ENCODE results near the gene IRF7.

The IRF7 gene

DNA sequence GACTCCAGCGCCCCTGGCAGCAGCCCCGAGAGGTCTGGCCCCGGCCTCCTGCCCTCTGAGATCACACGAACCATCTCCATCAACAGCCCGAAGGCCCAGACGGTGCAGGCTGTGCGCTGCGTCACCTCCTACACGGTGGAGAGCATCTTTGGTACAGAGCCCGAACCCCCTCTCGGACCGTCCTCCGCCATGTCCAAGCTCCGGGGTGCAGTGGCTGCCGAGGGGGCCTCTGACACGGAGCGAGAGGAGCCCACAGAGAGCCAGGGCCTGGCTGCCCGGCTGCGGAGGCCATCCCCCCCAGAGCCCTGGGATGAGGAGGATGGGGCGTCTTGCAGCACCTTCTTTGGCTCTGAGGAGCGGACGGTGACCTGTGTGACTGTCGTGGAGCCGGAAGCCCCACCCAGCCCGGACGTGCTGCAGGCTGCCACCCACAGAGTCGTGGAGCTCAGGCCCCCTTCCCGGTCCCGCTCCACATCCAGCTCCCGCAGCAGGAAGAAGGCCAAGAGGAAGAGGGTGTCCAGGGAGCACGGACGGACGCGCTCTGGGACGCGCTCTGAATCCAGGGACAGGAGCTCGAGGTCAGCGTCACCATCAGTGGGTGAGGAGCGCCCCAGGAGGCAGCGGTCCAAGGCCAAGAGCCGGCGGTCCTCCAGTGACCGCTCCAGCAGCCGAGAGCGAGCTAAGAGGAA, 7.6 kb downstream of the IRF7 start:
- DNase-seq (ENCODE audit: low spot score), result no peak

- no peak for DNase-seq (ENCODE audit: low spot score)
These were observed 8.6 kb downstream of the IRF7 start for GRCh38 chr11:607020-607780.

DNA sequence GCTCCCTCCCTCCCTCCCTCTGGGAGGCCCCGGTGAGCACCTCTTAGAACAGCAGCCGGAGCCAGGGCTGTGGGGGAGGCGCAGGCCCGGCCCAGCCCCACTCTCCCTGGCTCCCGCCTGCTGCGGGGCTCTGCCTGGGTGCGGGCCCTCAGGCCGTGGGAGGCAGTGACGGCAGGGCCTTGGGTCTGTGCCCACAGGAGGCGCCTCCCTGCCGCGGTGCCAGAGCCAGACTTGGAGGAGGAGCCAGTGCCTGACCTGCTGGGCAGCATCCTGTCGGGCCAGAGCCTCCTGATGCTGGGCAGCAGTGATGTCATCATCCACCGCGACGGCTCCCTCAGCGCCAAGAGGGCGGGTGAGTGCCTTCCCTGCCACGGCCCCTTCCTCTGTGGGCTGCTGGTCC, 9.5 kb downstream of the IRF7 start:
- no peak for DNase-seq (ENCODE audit: low spot score)

DNA sequence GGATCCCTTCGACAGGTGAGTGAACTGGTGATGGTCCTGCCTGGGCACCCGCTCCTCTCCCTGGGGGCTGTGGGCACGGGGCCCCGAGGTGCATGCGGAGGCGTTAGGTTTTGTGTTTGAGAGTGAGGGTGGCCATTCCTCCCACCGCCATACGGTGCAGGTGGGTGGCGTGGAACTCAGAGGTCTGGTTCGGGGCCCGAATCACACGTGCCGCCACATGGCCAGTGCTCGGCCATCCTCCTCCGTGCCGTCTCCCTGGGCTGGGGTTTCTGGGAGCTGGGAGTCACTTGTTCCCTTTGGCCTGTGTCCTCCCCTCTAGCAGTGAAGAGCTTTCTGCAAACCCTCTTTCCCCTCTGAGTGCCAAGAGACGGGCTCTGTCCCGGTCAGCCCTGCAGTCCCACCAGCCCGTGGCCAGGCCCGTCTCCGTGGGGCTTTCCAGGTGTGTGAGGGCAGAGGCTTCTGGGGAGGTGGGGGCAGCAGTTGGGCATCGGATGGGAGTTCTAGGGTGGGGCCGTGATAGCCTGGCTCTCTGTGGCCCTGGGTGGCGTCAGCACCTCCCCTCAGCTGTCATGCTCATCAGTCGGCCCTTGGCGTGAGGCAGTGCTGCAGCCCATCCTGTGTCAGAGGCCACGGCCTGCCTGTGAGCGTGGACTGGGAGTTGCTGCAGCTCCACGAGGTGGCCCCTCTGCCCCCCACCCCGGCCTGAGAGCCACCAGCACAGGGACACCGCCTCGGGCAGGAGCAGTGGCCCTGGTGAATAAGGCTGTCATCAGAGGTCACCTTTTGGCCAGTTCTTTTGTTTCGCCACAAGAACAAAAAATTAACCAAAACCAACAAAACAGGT, 10.2 kb downstream of the IRF7 start:
- no peak for DNase-seq (ENCODE audit: low spot score)

- no peak for DNase-seq (ENCODE audit: low spot score)
These were observed 12.6 kb downstream of the IRF7 start for GRCh38 chr11:603154-603553.

DNA sequence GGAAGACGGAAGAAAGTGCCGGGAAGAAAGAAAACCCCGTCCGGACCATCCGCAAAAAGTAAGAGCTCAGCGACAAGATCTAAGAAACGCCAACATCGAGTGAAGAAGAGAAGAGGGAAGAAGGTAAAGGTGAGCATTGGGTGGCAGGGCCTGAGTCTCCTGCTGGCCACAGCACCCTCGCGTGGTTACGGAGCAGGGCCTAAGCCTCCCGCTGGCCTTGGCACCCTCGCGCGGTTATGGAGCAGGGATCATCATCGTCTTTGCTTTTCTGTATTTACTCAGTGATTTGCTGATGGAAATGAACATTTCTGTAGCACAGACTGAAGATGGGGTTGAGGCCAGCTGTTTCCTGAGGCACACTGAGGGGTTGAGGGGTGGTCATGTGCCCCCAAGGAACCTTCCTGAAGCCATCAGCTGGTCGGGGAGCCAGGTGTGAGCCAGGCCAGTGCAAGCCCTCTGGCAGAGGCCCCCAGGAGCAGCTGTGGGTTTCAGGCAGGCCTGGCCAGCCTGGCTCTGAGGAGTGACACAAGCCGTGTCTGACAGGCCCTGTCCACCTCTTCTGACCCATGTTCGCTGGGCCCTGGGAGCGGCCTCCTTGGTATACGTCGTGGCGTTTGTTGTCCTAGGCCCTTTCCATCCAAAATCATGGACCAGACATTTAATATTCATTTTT, 14.0 kb downstream of the IRF7 start:
- DNase-seq (ENCODE audit: low spot score), result no peak

DNA sequence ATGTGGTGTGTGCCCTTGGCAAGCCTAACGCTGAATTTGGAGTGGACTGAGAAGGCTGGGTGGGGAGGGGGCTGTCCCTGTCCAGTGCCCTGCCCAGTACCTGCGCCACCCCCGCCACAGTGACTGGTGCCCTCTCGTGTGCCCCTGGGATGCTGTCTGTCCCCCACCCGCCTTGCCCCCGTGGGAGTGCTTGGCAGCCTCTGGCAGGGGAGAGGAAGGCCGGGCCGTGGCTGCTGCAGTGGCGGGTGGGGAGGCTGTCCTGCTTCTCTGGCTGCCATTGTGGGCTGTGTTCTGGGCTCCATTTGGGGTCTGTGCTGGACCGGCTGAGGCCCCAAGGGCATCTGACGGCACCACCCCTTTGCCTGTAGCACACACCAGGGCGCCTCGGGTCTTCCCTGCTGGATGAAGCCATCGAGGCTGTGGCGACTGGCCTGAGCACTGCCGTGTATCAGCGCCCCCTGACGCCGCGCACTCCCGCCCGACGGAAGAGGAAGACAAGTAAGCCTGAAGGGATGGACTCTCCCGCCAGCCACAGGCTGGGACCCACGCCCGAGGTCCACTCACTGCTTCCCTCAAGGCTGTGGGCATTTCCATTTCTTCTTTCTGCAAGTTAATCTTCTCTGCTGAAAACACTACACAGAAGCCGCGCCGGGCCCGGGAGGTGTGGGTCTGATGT, 17.6 kb downstream of the IRF7 start:
- no peak for DNase-seq (ENCODE audit: low spot score)

DNA sequence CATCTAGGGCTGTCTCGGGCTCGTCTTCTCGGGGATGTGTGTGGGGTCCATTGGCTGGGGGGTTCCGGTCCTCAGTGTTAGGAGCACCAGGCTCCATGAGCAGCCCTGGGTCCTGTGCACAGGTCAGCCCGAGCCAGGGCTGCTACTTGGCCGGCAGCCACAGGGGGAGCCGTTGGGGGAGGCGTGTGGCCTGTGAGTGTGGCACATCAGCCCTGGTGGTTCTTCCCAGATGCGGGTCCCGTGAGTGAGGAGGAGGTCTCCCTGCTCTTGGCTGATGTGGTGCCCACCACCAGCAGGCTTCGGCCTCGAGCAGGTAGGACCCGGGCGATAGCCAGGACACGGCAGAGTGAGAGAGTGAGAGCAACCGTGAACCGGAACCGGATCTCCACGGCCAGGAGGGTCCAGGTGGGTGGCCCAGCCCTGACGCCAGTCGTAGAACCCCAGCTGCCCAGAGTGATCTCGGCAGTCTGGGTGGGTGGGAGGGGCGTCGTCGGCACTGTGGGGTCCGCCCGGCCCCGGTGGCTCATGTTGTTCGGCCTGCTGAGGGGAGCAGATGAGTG, 18.5 kb downstream of the IRF7 start:
- DNase-seq (ENCODE audit: low spot score), result no peak

DNA sequence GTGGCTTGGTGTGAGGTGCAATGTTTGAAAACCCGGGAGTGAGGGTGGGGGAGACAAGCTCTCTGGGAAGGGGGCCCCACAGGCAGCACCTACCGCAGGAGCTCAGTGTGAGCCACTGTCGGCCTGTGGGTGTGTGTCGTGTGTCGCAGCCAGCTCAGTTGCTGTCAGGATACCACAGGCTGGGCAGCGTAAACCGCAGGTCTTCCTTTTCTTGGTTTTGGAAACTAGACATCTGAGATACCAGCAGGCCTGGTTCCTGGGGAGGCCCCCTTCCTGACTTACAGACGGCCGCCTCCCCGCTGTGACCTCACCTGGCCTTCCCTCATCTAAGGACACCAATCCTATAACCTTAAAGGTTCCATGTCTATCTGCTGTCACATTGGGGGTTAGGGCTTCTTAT, 19.4 kb downstream of the IRF7 start:
- DNase-seq (ENCODE audit: low spot score), result no peak

- no peak for DNase-seq (ENCODE audit: low spot score)
These were observed 20.4 kb downstream of the IRF7 start for GRCh38 chr11:595400-595799.

GRCh38 chr11:593347-593746, 22.4 kb downstream of the IRF7 start:
- no peak for DNase-seq (ENCODE audit: low spot score)

GRCh38 chr11:592918-593317, 22.8 kb downstream of the IRF7 start:
- no peak for DNase-seq (ENCODE audit: low spot score)

GRCh38 chr11:592501-592900, 23.2 kb downstream of the IRF7 start:
- DNase-seq (ENCODE audit: low spot score), result no peak

GRCh38 chr11:590997-591396, 24.8 kb downstream of the IRF7 start:
- no peak for DNase-seq (ENCODE audit: low spot score)

DNA sequence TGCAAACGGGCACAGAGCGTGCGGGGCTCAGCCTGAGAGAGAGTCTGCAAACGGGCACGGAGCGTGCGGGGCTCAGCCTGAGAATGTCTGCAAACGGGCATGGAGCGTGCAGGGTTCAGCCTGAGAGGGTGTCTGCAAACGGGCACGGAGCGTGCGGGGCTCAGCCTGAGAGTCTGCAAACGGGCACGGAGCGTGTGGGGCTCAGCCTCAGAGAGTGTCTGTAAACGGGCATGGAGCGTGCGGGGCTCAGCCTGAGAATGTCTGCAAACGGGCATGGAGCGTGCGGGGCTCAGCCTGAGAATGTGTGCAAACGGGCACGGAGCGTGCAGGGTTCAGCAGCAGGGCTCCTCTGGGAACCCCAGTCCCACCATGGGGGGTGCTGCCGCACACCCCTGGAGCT, 26.0 kb downstream of the IRF7 start:
- no peak for DNase-seq (ENCODE audit: low spot score)

DNA sequence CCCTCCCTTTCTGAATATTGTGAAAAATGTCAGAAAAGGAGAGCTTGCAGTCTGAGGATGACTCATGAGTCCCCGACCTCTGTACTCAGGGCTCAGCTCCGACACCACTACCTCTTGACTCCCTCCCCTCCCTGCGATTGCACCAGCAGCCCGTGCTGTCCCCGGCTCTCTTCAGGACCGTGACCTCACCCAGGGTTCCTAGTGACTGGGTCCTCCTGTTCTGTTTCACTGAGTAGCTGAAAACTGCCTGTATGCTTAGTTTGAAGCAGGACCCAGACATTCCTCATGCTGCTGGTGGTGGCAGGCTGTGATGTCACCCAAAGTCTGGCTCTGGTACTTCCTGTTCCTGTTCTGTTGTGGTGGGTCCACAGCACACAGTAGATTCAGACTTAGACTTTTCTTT, 27.8 kb downstream of the IRF7 start:
- DNase-seq (ENCODE audit: low spot score), result peak; percentile 62

- no peak for DNase-seq (ENCODE audit: low spot score)
These were observed 28.2 kb downstream of the IRF7 start for GRCh38 chr11:587546-587945.

DNA sequence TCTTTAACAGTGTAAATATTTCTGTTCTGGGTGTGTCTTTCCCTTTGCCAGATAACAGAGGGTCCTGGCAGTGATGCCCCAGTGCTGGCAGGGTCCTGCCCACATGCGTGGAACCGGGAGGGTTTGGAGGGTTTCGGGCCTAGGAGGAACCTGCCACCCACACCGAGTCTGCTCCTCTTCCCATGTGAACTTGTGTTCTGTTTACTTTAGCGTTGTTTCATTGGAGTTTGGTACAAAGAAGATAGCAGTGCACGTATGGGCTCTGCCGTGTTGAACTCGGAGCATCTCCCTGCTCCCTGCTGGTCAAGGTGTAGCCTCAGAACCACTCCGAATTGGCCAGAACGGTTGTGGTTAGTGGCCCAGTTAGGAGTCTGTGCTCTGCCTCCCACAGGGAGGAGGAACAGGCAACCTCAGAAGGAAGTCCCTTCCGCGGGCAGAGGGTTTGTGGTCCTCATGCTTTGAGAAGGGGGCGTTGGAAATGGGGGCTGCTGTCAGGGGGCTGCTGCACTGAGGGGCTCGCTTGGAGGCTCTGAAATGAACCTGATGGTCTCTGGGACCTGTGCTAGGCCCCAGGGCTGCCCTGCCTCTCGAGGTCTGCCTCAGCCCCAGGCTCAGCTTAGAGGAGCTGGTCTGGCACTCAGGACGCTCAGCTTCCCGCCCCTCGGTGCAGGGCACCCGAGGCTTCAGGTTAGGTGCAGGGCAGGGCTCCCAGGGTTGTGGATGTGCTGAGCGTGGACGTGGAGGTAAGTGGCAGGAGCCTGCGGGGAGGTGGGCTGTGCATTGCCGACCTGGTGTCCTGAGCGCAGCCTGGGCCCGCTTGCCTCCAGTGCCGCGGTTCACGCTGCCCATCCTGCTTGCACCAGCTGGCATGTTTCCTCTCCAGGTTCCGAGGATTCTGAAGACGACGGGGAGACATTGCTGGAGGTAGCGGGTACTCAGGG, 29.1 kb downstream of the IRF7 start:
- DNase-seq (ENCODE audit: low spot score), result no peak

- no peak for DNase-seq (ENCODE audit: low spot score)
These were observed 31.5 kb downstream of the IRF7 start for GRCh38 chr11:584287-584686.

DNA sequence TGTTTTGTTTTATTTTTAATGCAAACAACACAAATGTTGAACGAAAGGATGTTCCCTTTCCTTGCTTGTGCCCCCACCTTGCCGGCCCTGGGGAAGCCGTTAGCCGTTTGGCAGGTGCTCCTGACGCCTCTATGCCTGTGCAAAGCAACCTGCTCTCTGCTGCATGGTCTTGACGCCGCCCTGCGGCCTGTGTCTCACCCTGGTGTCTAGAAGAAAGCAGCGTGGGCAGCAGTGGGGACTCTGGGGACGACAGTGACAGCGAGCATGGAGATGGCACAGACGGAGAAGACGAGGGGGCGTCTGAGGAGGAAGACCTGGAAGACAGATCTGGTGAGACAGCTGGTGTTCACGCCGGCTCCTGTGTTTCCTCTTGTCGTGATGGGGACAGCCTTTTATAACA, 34.0 kb downstream of the IRF7 start:
- DNase-seq (ENCODE audit: low spot score), result no peak

All from GM03348 (cell line).